Osteoblast (primary cell): ENCODE data around the gene MICU2. TPM values are rescaled to one million over a fixed set of nuclear protein-coding genes. Genes with fewer than 3 reads are reported as not detected.
A peak's percentile ranks its signal among the peaks of the same experiment; 100 is the strongest.

ENCODE experiments used
- DNase-seq: peaks from one replicate; pipeline ENCODE4 v3.0.0; 2011; ENCODE audit warnings: low spot score, mixed read lengths; ENCODE audit not compliant: insufficient read length; ENCODE audit errors: missing footprints
- H2AFZ ChIP-seq: 2 replicates; pipeline ENCODE4 v1.6.0; 2011; ENCODE audit warnings: mild to moderate bottlenecking, low read length
- H3K27ac ChIP-seq: 2 replicates; pipeline ENCODE4 v1.5.1; 2011; ENCODE audit warnings: mild to moderate bottlenecking, low read depth, low read length, moderate library complexity
- H3K27me3 ChIP-seq: 2 replicates; pipeline ENCODE4 v1.6.0; 2012; ENCODE audit warnings: mild to moderate bottlenecking, control low read depth, inconsistent platforms, low read length, moderate library complexity; ENCODE audit not compliant: insufficient read depth
- H3K36me3 ChIP-seq: 2 replicates; pipeline ENCODE4 v1.5.1; 2011; ENCODE audit warnings: mild to moderate bottlenecking, low read length, control low read depth, moderate library complexity; ENCODE audit not compliant: insufficient read depth
- H3K4me1 ChIP-seq: 2 replicates; pipeline ENCODE4 v1.5.1; 2011; ENCODE audit warnings: mild to moderate bottlenecking, low read length, control low read depth, moderate library complexity; ENCODE audit not compliant: insufficient read depth
- H3K4me2 ChIP-seq: 2 replicates; pipeline ENCODE4 v1.6.0; 2011; ENCODE audit warnings: mild to moderate bottlenecking, low read length; ENCODE audit not compliant: insufficient read depth
- H3K4me3 ChIP-seq: fragments of 200-600 bp; sonication (generic); 3 replicates; pipeline ENCODE4 v1.5.1; 2012; ENCODE audit warnings: mild to moderate bottlenecking, low read length, inconsistent platforms; ENCODE audit not compliant: insufficient read depth
- H3K79me2 ChIP-seq: 2 replicates; pipeline ENCODE4 v1.6.0; 2012; ENCODE audit warnings: mild to moderate bottlenecking, low read length, control low read depth, inconsistent platforms; ENCODE audit not compliant: insufficient read depth
- H3K9me3 ChIP-seq: 2 replicates; pipeline ENCODE4 v1.5.1; 2011; ENCODE audit warnings: low read depth, low read length, control low read depth
- H4K20me1 ChIP-seq: 2 replicates; pipeline ENCODE4 v1.6.0; 2012; ENCODE audit warnings: mild to moderate bottlenecking, low read length, control low read depth; ENCODE audit not compliant: insufficient read depth
- CTCF ChIP-seq: IDR thresholded peaks from 2 replicates; pipeline ENCODE4 v1.5.1; 2011; ENCODE audit warnings: mild to moderate bottlenecking, low read depth, low read length, moderate library complexity; ENCODE audit errors: extremely low read depth
- total RNA-seq: library from RNA; depleted of rRNA; stranded (reverse); fragments of >200 nt; gene quantifications from 2 replicates; pipeline ENCODE4 v1.2.3, GENCODE V29; 2012

Gene MICU2
- total RNA-seq, 1 donor: 46.0 TPM

DNA sequence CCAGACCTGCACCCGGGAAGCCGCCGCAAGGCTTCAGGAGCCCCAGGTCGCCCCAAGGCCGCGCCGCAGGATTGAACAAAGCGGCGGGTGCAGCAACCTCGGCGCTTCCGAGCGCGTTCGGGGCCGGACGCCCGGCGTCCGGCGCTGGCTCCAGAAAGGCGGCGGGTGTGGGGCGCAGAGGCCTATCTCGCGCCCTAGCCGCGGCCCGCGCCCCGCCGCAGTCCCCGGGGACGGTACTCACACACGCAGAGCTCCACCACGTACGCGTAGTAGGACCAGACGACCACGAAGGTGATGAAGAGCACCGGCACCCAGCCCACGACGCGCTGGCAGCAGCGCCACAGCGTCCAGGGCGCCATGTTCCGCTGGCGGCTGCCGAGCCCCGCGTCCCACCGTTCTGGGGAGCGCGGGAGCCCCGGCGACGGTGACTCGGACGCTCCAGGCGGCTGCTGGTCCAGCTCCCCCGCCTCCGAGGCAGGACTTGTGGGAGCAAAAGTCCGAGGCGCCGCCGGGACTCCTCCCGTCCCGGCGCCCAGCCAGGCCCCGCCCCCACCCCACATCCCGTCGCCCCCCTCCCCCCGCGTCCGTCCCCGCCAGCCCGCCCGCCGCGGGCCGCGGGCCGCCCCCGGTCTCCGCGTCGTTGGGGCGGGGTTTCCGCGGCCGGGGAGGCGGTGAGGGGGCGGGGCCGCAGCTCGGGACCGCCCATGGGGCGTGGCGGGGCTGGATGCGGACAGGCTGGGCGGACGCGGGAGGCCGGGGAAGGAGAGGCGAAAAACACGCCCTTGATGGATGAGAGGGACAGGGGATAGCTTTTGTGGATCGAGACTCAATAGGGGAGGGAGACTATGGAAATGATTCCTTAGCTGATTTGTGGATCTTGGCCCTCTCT is 144.9 kb downstream of the MICU2 start, which contains the start of gene ZDHHC20:
Gene ZDHHC20, minus strand, starts transcription at position 491 of the 889 bp plus-strand sequence. Its CDS starts 132 bp downstream, at position 359.
- peak within 1 kb of the TSS; percentile 63 for H3K27ac ChIP-seq
- no peak for TF ChIP-seq CTCF
- H3K36me3 ChIP-seq: no peaks in the 10 kb centered on the region
- peak within 1 kb of the TSS; percentile 94 for H2AFZ ChIP-seq
- H3K9me3 ChIP-seq: no peaks in the 10 kb centered on the region
- peak within 1 kb of the TSS; percentile 80 for H3K4me3 ChIP-seq
- H3K27me3 ChIP-seq: no peaks in the 10 kb centered on the region
- peak; percentile 99 for DNase-seq
- no peaks in the 10 kb centered on the region for H3K4me1 ChIP-seq
- peaks cover 10% of the 10 kb centered on the region for H4K20me1 ChIP-seq
- H3K79me2 ChIP-seq: peaks cover 43% of the 10 kb centered on the region
- H3K4me2 ChIP-seq: peak within 1 kb of the TSS; percentile 91

DNA sequence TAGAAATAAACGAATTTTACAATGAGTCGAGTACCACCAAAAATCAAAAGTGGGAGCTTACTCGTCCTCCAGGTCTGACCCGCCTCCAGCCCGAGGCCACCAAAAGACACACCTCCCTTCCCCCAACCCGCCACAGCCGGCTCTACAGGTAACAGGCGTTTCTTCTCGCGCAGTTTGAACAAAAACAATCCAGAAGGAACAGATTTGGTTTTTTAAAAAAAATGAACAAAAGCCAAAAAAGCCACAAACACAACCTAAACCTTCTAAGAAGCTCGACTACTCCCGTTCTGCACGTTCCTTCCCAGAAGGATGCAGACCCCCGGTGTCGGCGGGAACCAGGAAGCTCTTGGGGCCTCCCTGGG is 145.5 kb downstream of the MICU2 start:
- Histone ChIP-seq H3K27me3 (no peaks in the 10 kb centered on the region), H3K9me3 (no peaks in the 10 kb centered on the region), H3K27ac (peak overlapping the region; percentile 63), H3K4me1 (no peaks in the 10 kb centered on the region), H3K4me3 (peak overlapping the region; percentile 80), H2AFZ (peak overlapping the region; percentile 88), H3K79me2 (peaks cover 50% of the 10 kb centered on the region), H4K20me1 (peaks cover 11% of the 10 kb centered on the region), H3K4me2 (peak overlapping the region; percentile 91), H3K36me3 (no peaks in the 10 kb centered on the region)
- no peak for TF ChIP-seq CTCF
- DNase-seq: no peak

DNA sequence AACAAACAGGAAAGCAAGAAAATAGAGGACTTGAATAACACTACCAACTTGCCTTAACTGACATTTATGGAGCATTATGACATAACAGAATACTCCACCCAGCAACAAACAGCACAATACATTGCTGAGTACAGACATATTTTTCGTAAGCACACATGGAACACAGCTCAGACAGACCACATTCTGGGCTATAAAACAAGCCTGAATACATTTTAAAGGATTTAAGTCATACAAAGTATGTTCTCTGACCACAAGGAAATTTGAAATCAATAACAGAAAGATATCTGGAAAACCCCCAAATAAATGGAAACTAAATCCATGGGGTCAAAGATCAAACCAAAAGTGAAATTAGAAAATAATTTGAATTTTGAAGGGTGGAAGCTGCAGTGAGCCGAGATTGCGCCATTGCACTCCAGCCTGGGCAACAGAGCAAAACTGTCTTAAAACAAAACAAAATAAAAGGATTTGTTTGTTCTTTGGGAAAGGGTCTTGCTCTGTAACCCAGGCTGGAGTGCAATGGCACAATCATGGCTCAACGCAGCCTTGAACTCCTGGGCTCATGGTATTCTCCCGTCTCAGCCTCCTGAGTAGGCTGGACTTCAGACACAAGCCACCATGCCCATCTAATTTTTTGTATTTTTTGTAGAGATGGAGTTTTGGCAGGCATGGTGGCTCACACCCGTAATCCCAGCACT is 150.4 kb downstream of the MICU2 start:
- H3K4me2 ChIP-seq: peak overlapping the region; percentile 3
- H3K4me3 ChIP-seq: peak overlapping the region; percentile 32
- no peak for TF ChIP-seq CTCF

DNA sequence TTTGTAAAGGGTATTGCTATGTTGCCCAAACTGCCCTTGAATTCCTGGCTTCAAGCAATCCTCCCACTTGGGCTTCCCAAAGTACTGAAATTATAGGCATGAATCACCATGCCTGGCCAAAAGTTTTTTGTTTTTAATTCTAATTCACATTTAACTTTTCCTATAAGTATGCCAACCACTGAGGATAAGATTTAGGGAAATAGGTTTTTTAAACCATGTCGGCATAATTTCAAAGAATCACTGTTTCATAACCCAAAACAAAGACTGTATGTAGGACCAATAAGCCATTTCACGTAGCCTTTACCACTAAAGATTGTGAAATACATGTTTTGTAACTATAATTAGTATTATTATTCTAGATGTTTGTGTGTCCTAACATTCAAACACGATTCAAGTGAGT is 153.0 kb downstream of the MICU2 start:
- H3K79me2 ChIP-seq: peaks cover 66% of the 10 kb centered on the region
- no peak for DNase-seq
- no peak for TF ChIP-seq CTCF
- H4K20me1 ChIP-seq: peaks cover 16% of the 10 kb centered on the region
- H3K27ac ChIP-seq: peak overlapping the region; percentile 34
- no peak overlapping the region for H2AFZ ChIP-seq
- H3K4me3 ChIP-seq: no peak overlapping the region
- peaks cover 10% of the 10 kb centered on the region for H3K4me1 ChIP-seq
- H3K36me3 ChIP-seq: no peaks in the 10 kb centered on the region
- H3K9me3 ChIP-seq: no peaks in the 10 kb centered on the region
- no peaks in the 10 kb centered on the region for H3K27me3 ChIP-seq
- no peak overlapping the region for H3K4me2 ChIP-seq

More for the DNA sequence above, 150.4 kb downstream of the MICU2 start:
- Histone ChIP-seq H2AFZ (no peak overlapping the region), H3K79me2 (peaks cover 81% of the 10 kb centered on the region), H3K27me3 (no peaks in the 10 kb centered on the region), H4K20me1 (peaks cover 23% of the 10 kb centered on the region), H3K4me1 (peaks cover 10% of the 10 kb centered on the region), H3K36me3 (no peaks in the 10 kb centered on the region), H3K9me3 (no peaks in the 10 kb centered on the region), H3K27ac (no peak overlapping the region)
- DNase-seq: no peak
